Measurements from ENCODE around the gene NOMO2.
"Not testable (repeated sequence)": the region's sequence is repeated elsewhere in the genome, so short reads cannot be mapped to it uniquely, and the experiment has no call there.

DNA sequence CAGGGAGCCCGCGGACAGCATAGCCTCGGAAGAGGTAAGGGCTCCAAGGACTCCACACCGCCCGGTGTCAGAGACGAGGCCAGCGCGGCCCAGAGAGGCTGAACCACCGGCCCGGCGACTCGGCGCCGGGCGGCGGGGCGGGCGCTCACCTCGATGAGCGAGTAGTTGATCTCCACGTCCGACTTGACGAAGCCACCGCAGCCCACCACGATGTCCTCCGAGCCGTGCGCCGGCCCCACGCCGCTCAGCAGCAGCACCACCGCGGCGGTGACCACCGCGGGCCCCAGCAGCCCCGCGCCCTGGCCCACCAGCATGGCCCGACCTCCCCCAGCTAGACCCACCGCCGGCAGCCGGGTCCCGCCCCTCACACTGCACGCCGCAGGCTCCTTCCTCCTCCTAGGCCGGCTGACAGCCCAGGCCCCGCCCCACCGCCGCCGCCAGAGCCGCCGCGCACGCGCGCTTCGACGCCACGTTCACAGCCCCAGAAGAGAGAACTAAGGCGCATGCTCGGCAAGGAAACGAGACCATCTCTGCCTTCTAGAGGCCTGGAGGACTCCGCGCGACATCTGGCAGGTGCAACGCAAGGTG, at the start of gene NOMO2:
- TF ChIP-seq ZNF274 (IDR thresholded peaks at IDR 0.05; ENCODE audit: low read depth, low read length); YY1 (IDR thresholded peaks at IDR 0.05; ENCODE audit: insufficient read depth, insufficient read length); SUZ12 (IDR thresholded peaks at IDR 0.05; ENCODE audit: extremely low read depth, insufficient read depth, insufficient read length): not testable (repeated sequence)
